HEK293 (cell line): ENCODE data around the gene ARHGAP22.

Experiments
- CTCF ChIA-PET: fragments of 350-600 bp; formaldehyde crosslinking; extraction: SDS; loops from one replicate; lab custom pipeline; 2021; ENCODE audit warnings: antibody characterized with exemption; lab: Yijun Ruan, JAX
- POLR2A ChIA-PET: fragments of 300-600 bp; formaldehyde crosslinking; extraction: SDS; loops from one replicate; lab custom pipeline; 2020; ENCODE audit warnings: antibody characterized with exemption, inconsistent platforms; lab: Yijun Ruan, JAX
- H3K27ac ChIP-seq: fragments of 200-500 bp; sonication (Bioruptor generic); 2 replicates; pipeline ENCODE4 v1.5.1; 2014; ENCODE audit warnings: low read depth, low read length, control low read depth, inconsistent platforms; ENCODE audit errors: extremely low read depth
- H3K36me3 ChIP-seq, 2 experiments: fragments of 200-500 bp in 1 of 2; sonication (Bioruptor generic) in 1 of 2; 1 replicate in 1 of 2; 2 replicates in 1 of 2; pipeline ENCODE4 v1.5.1; 2014 to 2017; ENCODE audit warnings: inconsistent platforms in 2 of 2, low read length in 2 of 2; ENCODE audit not compliant: control insufficient read depth in 2 of 2, insufficient read depth in 1 of 2
- H3K4me1 ChIP-seq: fragments of 200-500 bp; sonication (Bioruptor generic); 2 replicates; pipeline ENCODE4 v1.5.1; 2014; ENCODE audit warnings: mild to moderate bottlenecking, low read length, inconsistent platforms; ENCODE audit not compliant: control insufficient read depth, insufficient read depth
- H3K4me3 ChIP-seq: 2 replicates; pipeline ENCODE4 v1.5.1; 2011; ENCODE audit warnings: low read depth, mild to moderate bottlenecking, control low read depth, low read length, moderate library complexity
- H3K9me3 ChIP-seq: fragments of 200-500 bp; sonication (Bioruptor generic); 2 replicates; pipeline ENCODE4 v1.5.1; 2014; ENCODE audit warnings: low read depth, low read length, inconsistent platforms; ENCODE audit not compliant: control insufficient read depth, insufficient read depth
- KLF9 ChIP-seq: fragments of 450-650 bp; formaldehyde crosslinking; IDR thresholded peaks from 2 replicates; pipeline ENCODE4 v1.5.1; 2016; ENCODE audit warnings: missing biosample characterization, missing genetic modification characterization, low read depth
- REPIN1 ChIP-seq: fragments of 450-650 bp; formaldehyde crosslinking; IDR thresholded peaks from 2 replicates; pipeline ENCODE4 v1.5.1; 2017; ENCODE audit warnings: missing biosample characterization, missing genetic modification characterization, low read depth
- YY2 ChIP-seq: fragments of 450-650 bp; formaldehyde crosslinking; IDR thresholded peaks from 2 replicates; pipeline ENCODE4 v1.5.1; 2016; ENCODE audit warnings: missing biosample characterization, missing genetic modification characterization
- ZFP3 ChIP-seq: fragments of 450-650 bp; formaldehyde crosslinking; IDR thresholded peaks from 2 replicates; pipeline ENCODE4 v1.5.1; 2016; ENCODE audit warnings: low read depth, missing biosample characterization, missing genetic modification characterization
- ZNF175 ChIP-seq: fragments of 450-650 bp; formaldehyde crosslinking; IDR thresholded peaks from 2 replicates; pipeline ENCODE4 v1.5.1; 2016; ENCODE audit warnings: missing biosample characterization, missing genetic modification characterization
- ZNF18 ChIP-seq: fragments of 450-650 bp; formaldehyde crosslinking; IDR thresholded peaks from 2 replicates; pipeline ENCODE4 v1.5.1; 2016; ENCODE audit warnings: missing biosample characterization, missing genetic modification characterization
- ZNF19 ChIP-seq: fragments of 450-650 bp; formaldehyde crosslinking; IDR thresholded peaks from 2 replicates; pipeline ENCODE4; 2016; ENCODE audit warnings: missing biosample characterization, missing genetic modification characterization, low read depth
- ZNF211 ChIP-seq: fragments of 450-650 bp; formaldehyde crosslinking; IDR thresholded peaks from 2 replicates; pipeline ENCODE4 v1.5.1; 2016; ENCODE audit warnings: low read depth, missing biosample characterization, missing genetic modification characterization
- ZNF214 ChIP-seq: fragments of 450-650 bp; formaldehyde crosslinking; IDR thresholded peaks from 2 replicates; pipeline ENCODE4 v1.5.1; 2017; ENCODE audit warnings: missing biosample characterization, mild to moderate bottlenecking, missing genetic modification characterization, borderline replicate concordance
- ZNF324 ChIP-seq: fragments of 450-650 bp; formaldehyde crosslinking; IDR thresholded peaks from 2 replicates; pipeline ENCODE4 v1.5.1; 2016; ENCODE audit warnings: missing biosample characterization, missing genetic modification characterization
- ZNF341 ChIP-seq: fragments of 450-650 bp; formaldehyde crosslinking; IDR thresholded peaks from 2 replicates; pipeline ENCODE4; 2016; ENCODE audit warnings: low read depth, missing biosample characterization, missing genetic modification characterization
- ZNF513 ChIP-seq: fragments of 450-650 bp; IDR thresholded peaks from 2 replicates; pipeline ENCODE4 v1.5.1; 2018; ENCODE audit warnings: missing biosample characterization, missing genetic modification characterization
- ZNF571 ChIP-seq: fragments of 450-650 bp; formaldehyde crosslinking; IDR thresholded peaks from 2 replicates; pipeline ENCODE4 v1.5.0; 2017; ENCODE audit warnings: missing biosample characterization, missing genetic modification characterization
- ZNF629 ChIP-seq: fragments of 450-650 bp; formaldehyde crosslinking; IDR thresholded peaks from 2 replicates; pipeline ENCODE4 v1.5.1; 2017; ENCODE audit warnings: missing biosample characterization, missing genetic modification characterization
- ZNF664 ChIP-seq: fragments of 450-650 bp; formaldehyde crosslinking; IDR thresholded peaks from 2 replicates; pipeline ENCODE4 v1.5.1; 2016; ENCODE audit warnings: missing biosample characterization, missing genetic modification characterization
- ZNF768 ChIP-seq: fragments of 450-650 bp; formaldehyde crosslinking; IDR thresholded peaks from 2 replicates; pipeline ENCODE4 v1.5.1; 2018; ENCODE audit warnings: missing biosample characterization, mild to moderate bottlenecking, missing genetic modification characterization
- ZXDB ChIP-seq: fragments of 450-650 bp; formaldehyde crosslinking; IDR thresholded peaks from 2 replicates; pipeline ENCODE4 v1.5.1; 2016; ENCODE audit warnings: missing biosample characterization, missing genetic modification characterization
- TF ChIP-seq, protein P1 (sequence below): fragments of 450-650 bp; formaldehyde crosslinking; IDR thresholded peaks from 2 replicates; pipeline ENCODE4 v1.5.1; 2016; ENCODE audit warnings: missing biosample characterization, missing genetic modification characterization
- TF ChIP-seq, protein P2 (sequence below): fragments of 450-650 bp; formaldehyde crosslinking; IDR thresholded peaks from 2 replicates; pipeline ENCODE4 v1.5.1; 2016; ENCODE audit warnings: missing biosample characterization, missing genetic modification characterization
- TF ChIP-seq, protein P3 (sequence below): fragments of 450-650 bp; formaldehyde crosslinking; optimal IDR thresholded peaks from 2 replicates; pipeline ENCODE3; 2016; ENCODE audit warnings: missing biosample characterization, mild to moderate bottlenecking, missing genetic modification characterization

Gene ARHGAP22

DNA sequence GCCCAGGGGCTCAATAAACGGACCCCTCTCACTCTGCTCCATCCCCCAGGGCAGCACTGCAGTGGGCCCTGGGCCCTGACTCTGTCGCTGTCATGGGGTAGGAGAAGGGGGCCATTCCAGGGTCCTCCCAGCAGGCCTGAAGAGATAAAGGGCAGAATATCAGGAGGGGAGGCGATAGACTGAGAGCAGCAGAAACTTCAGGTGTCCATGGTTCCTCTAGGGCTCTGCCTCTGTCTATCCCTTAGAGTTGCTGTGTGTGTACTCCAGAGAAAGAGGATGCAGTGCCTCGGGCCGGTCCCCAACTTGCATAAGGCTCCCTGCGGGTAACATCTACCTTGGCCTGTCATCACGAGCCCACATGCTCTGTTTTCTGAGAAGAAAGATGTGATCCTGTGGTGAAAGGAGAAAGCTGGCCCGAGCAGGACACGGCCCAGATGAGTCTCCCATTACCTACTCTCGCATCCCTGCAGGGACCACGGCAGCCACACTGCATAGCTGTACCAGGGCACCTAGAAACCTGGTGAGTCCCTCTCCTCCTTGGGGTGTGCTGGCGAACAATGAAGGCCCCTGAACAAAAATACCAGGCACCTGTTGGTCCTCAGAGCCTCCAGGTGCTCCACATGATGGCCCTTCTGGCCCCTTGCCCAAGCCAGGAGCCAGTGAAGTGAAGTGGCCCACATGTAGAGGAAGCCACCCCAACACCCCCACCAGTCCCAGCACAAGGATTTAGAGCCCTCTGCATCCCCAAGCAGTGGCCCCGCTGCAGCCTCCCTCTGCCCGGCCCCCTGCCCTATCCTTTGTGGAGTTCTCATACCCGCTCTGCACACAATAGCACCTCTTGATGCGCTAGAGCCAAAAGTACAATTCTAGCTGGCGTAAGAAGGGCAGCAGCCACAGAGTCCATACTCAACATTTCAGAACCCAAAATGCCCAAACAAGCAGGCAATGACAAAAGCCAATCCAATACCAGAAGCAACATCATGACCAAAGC lies 106.8 kb downstream of the ARHGAP22 start:
- Histone ChIP-seq H3K4me3 (no peak overlapping the region), H3K9me3 (no peaks in the 10 kb centered on the region), H3K27ac (no peak overlapping the region), H3K4me1 (peaks cover 5% of the 10 kb centered on the region), H3K36me3 (no peaks in the 10 kb centered on the region)
- CTCF ChIA-PET = no interaction called here
- TF ChIP-seq YY2 (tag by site-specific recombination) (no peak), ZNF664 (tag by site-specific recombination) (no peak), ZNF214 (tag by site-specific recombination) (no peak), REPIN1 (tag by site-specific recombination) (no peak), ZNF211 (no peak), ZNF18 (tag by site-specific recombination) (no peak), ZNF324 (tag by site-specific recombination) (no peak), ZNF513 (tag by site-specific recombination) (no peak), ZXDB (tag by site-specific recombination) (no peak), ZNF175 (tag by site-specific recombination) (no peak), ZNF19 (tag by site-specific recombination) (no peak), ZFP3 (no peak), ZNF571 (no peak), ZNF629 (tag by site-specific recombination) (no peak), ZNF768 (tag by site-specific recombination) (no peak), KLF9 (tag by site-specific recombination) (no peak), ZNF341 (tag by site-specific recombination) (no peak)
- TF ChIP-seq, protein P1, sequence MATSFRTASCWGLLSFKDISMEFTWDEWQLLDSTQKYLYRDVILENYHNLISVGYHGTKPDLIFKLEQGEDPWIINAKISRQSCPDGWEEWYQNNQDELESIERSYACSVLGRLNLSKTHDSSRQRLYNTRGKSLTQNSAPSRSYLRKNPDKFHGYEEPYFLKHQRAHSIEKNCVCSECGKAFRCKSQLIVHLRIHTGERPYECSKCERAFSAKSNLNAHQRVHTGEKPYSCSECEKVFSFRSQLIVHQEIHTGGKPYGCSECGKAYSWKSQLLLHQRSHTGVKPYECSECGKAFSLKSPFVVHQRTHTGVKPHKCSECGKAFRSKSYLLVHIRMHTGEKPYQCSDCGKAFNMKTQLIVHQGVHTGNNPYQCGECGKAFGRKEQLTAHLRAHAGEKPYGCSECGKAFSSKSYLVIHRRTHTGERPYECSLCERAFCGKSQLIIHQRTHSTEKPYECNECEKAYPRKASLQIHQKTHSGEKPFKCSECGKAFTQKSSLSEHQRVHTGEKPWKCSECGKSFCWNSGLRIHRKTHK (tag by site-specific recombination) = no peak
- TF ChIP-seq, protein P2, sequence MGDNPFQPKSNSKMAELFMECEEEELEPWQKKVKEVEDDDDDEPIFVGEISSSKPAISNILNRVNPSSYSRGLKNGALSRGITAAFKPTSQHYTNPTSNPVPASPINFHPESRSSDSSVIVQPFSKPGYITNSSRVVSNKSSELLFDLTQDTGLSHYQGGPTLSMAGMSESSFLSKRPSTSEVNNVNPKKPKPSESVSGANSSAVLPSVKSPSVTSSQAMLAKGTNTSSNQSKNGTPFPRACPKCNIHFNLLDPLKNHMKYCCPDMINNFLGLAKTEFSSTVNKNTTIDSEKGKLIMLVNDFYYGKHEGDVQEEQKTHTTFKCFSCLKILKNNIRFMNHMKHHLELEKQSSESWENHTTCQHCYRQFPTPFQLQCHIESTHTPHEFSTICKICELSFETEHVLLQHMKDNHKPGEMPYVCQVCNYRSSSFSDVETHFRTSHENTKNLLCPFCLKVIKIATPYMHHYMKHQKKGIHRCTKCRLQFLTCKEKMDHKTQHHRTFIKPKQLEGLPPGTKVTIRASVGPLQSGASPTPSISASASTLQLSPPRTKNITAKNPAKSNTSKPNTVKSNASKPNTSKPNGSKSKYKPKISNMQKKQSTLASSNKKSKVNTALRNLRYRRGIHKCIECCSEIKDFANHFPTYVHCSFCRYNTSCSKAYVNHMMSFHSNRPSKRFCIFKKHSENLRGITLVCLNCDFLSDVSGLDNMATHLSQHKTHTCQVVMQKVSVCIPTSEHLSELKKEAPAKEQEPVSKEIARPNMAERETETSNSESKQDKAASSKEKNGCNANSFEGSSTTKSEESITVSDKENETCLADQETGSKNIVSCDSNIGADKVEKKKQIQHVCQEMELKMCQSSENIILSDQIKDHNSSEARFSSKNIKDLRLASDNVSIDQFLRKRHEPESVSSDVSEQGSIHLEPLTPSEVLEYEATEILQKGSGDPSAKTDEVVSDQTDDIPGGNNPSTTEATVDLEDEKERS = no peak
- TF ChIP-seq, protein P3, sequence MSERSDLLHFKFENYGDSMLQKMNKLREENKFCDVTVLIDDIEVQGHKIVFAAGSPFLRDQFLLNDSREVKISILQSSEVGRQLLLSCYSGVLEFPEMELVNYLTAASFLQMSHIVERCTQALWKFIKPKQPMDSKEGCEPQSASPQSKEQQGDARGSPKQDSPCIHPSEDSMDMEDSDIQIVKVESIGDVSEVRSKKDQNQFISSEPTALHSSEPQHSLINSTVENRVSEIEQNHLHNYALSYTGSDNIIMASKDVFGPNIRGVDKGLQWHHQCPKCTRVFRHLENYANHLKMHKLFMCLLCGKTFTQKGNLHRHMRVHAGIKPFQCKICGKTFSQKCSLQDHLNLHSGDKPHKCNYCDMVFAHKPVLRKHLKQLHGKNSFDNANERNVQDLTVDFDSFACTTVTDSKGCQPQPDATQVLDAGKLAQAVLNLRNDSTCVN (tag by site-specific recombination) = no peak
- POLR2A ChIA-PET = no interaction called here
